NK-92 (cell line): ENCODE results near the gene CBLC.

Experiments
- DNase-seq: peaks from one replicate; lab custom pipeline; 2025; ENCODE audit not compliant: unreplicated experiment; lab: John Stamatoyannopoulos, UW

CBLC gene

GRCh38 chr19:44745887-44746600 lies 31.6 kb upstream of the CBLC start:
- no peak for DNase-seq

- no peak for DNase-seq
These were observed 31.1 kb upstream of the CBLC start for GRCh38 chr19:44746616-44746945.

DNA sequence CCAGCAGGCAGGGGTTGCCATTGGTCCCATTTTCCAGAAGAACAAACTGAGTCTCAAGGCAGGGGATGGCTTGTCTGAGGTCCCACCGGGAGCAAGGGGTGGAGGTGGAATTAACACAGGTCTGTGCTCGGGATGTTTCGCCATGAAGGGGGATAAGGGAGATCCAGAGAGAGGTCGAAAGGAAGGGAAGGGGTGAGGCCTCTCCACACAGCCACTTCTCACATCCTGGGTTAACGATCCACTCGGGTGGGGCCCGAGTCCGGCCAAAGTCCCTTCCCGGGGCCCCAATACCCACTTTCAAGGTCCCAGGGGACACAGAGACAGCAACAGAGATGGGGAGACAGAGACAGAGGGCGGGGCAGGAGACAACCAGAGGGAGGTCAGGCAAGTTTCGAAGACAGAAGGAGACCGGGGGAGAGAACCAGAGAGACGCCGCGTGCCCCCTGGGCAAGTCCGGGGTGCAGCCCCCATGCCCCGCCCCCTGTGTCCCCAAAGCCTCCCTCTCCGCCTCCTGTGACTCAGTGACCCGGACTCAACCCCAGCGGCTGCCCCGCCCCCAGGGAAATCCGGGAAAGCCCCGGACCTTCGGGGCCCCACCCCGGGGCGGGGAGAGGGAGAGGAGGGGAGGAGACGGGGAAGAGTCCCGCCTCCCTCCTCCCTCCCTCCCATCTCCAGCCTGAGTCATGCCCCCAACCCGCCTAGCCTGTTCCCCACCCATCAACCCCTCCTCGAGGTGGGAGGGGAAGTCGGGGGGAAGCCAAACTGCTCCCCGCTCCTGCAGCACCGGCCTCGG lies 30.5 kb upstream of the CBLC start:
- DNase-seq, result no peak

GRCh38 chr19:44747739-44748425 lies 29.8 kb upstream of the CBLC start:
- DNase-seq, result no peak

DNA sequence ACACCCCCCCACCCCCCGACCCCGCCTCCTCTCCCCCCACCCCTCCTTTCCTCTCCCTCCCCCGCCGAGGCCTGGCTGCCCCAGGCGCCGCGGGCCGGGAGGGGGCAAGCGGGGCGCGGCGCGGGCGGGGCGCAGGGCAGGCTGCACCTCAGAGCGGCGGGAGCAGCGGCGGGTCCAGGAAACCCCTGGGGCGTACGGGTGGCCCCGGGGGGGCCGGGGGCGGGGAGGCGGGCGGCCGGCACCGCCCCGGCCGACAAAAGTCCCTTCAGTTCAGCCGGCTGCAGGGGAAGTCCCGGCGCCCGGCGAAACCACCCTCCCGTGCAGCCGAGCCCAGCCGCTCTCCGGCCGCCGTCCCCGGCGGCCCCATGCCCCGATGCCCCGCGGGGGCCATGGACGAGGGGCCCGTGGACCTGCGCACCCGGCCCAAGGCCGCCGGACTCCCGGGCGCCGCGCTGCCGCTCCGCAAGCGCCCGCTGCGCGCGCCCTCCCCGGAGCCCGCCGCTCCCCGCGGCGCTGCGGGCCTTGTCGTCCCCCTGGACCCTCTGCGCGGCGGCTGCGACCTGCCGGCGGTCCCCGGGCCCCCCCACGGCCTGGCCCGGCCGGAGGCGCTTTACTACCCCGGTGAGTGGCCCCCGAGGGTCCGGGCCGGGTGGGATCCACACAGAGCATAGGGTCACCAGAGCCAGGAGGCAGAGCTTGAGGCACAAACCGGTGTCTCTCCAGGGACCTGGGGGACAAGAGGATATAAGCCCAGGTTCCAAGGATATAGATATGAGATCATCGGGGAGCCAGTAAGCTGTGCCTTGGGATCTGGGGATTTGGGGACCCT lies 29.1 kb upstream of the CBLC start, which contains the start of gene BCL3:
TSS of gene BCL3 (plus strand) at position 283 of the 829 bp plus-strand sequence. CDS start at position 366, 83 bp downstream.
- DNase-seq, result no peak

DNA sequence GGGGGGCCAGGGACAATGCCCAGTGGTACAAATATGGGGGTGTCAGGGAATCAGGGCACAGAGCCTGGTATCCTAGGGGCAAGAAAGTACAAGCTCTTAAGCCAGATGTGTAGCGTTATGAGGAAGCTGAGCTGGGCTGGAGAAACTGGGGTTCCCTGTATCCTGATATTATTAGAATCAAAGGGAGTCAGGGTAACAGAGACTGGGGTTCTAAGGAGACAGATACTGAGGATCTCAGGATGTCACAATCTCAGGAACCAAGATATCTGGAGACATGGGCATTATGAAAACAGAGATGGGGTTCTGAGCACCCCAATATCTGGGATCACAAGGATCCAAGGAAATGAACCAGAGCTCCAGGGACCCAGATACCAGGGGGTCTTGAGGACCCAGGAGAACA lies 28.4 kb upstream of the CBLC start:
- DNase-seq, result no peak

DNA sequence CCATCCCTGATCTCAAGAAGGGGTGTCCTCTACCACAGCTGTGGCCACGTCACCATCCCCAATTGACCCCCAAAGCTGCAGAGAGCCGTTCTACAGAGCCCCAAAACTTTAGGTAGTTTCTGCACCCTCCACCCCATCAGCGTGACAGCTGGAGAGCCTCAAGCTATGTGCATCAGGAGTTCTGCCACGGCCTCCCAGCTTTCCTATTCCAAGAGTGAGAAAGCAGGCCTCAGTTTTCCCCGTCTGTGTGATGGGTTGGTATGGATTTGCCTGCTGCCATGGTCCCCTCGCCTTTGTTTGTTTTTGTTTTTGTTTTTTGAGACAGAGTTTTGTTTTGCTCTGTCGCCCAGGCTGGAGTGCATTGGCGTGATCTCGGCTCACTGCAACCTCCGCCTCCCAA lies 27.7 kb upstream of the CBLC start:
- no peak for DNase-seq

DNA sequence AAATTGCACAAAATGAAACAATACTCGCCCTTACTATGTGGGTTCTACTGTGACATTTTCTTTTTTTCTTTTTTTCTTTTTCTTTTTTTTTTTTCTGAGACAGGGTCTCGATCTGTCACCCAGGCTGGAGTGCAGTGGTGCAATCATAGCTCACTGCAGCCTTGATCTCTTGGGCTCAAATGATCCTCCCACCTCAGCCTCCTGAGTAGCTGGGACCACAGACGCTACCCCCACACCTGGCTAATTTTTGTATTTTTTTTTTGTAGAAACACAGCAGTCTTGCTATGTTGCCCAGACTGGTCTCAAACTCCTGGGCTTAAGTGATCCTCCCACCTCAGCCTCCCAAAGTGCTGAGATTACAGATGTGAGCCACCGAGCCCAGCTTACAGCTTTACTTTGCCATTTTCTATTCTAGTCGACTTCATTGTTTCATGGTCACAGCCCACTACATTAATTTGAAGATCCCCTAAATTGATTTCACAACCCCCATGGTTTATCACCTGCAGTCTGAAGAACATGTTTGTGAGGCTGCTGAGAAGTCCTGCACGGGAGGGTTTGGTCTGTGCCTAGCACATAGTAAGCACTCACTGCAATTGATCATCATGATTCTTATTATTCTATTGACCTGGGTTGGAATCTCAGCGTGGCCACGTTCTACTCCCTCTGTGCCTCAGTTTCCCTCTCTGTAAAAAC lies 25.4 kb upstream of the CBLC start:
- DNase-seq, result no peak

DNA sequence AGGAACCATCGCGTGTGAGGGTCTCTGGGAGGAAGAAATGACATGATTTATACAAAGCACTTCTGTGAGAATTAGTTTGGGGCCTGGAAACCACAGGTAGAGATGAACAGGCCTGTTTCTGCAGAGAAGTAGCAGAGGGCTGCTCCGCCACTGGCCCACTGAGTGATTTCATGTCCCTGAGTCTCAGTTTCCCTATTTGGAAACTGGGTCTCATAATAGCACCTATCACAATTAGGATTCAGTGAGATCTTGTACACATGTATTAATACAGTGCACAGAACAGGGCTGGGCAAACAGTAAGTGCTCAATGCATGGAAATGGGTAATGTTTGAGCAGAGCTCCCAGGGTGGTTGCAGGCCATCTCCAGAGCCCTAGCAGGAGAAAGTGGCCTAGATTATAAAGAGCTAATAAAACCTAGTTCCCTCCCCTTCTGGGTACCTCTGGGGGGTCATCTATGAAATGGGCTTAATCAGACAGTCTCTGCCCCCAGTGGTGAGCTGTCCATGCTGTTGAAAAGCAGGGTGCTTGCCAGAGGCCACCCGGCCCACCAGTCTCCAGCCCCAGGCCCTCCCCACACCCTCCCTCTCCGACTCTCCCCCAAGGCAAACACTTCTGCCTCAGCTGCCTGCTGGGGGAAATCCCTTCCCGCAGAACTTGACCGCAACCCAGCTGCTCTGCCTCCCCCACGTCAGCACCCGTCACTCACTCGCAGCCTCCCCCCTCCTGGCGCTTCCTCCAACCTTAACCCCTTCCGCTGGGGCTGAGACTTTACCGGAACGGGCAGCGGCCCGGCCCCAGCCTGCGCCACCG lies 24.7 kb upstream of the CBLC start:
- DNase-seq, result peak; percentile 75

DNA sequence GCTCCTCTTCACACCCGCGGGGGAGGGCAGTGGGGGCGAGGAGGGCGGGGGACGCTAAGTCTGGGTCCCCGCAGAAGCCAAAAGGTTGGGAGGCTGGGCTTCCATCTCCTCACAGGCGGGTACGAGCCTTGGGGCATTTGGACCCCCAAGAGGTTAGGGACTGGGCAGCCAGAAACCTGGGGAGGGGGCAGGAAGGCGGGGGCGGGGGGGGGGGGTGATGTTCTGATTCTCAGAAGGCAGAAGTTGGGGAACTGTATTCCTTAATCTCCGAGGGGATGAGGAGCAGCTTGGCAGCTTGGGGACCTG lies 24.1 kb upstream of the CBLC start:
- no peak for DNase-seq

DNA sequence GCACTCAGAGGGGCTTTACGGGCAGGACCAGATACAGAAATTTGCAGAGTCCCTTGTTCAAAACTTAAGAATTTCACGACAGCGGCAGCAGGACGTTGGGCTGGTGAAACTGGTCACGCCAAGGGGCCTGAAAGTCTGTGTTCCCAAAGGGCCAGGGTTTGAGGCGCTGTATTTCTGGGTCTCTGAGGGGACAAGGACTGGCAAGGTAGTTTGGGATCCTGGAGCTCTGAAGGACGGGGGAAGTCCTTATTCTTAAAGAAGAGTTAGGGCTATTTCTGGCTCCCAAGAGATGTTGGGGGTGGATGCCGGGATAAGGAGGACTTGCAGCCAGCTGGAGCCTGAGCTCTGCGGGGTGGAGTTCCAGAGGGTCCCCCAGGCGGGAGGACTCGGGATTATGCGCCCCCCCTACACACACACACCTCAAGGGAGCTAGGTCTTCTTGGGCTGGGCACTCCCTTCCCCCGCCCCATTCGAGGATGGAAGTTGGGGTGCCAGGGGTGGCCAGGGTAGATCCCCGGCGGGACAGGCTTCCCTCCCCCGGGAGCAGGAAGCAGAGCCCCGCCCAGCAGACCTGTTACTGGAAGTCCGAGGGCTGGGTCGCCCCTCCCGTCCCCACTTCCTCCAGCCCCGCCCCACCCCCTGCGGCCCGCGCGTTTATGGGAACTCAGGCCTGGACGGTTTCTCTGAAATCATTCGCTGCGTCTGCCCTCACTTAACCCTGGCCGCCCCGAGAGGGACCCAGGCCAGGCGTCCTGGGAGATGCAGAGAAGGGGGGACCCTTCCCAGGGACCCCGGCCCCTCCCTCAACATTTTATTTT lies 23.5 kb upstream of the CBLC start:
- no peak for DNase-seq

DNA sequence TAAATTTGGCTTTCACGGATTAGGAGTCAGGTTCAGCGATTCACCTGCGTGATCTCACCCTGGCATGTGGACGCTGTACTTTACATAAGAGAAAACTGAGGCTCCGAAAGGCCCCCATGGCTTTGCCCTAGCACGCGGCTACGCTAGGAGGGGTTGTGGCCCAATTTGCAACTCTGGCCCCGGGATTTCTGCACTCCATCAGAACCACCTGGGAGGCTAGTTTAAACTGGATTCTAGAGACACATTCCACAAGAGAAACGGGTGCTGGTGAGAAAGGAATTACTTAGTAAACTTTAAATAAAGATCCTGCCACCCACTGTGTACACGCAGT lies 23.0 kb upstream of the CBLC start:
- no peak for DNase-seq

- DNase-seq, result no peak
These were observed 22.5 kb upstream of the CBLC start for GRCh38 chr19:44755219-44755618.

- no peak for DNase-seq
These were observed 21.6 kb upstream of the CBLC start for GRCh38 chr19:44756089-44756562.

- DNase-seq, result no peak
These were observed 20.5 kb upstream of the CBLC start for GRCh38 chr19:44757057-44757734.

DNA sequence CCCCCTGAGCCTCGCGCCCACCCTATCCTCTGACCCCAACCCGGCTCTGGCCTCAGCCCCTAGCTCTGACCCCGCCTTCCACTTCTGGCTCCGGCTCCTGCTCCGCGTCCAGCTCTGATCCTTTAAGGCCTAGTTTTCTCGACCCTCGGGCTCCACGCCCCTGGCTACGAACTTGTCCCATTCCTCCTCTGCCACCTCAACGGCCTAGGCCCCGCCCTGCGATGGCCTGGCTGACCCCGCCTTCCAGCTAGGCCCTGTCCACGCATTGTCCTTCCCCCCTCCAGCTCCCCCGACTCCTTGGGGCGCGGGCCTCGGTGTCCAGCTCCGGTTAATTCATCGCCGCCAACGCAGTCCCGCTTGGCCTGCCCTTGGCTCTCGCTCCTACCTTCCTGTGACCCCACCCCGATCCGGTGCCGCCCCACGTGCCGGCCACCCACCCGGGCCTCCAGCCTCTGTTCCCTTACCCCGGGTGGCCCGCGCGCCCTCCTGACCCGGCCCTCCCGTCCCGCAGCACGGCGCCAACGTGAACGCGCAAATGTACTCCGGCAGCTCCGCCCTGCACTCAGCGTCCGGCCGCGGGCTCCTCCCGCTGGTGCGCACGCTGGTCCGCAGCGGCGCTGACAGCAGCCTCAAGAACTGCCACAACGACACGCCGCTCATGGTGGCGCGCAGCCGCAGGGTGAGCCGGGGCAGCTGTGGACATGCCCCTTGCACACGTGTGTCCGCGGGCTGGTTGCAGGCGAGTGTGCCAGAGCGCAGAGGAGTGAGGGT lies 19.8 kb upstream of the CBLC start:
- no peak for DNase-seq

- DNase-seq, result no peak
These were observed 19.1 kb upstream of the CBLC start for GRCh38 chr19:44758596-44758995.
